AG09309 (cell line): ENCODE data around the gene HSF4.

Experiments used
- DNase-seq: peaks from one replicate; pipeline ENCODE4 v3.0.0-alpha.2; 2010; ENCODE audit warnings: low read depth
- H3K4me3 ChIP-seq: 2 replicates; pipeline ENCODE4 v1.5.1; 2011; ENCODE audit warnings: mild to moderate bottlenecking, low read depth, low read length, moderate library complexity; ENCODE audit not compliant: control insufficient read depth
- TF ChIP-seq, protein P1 (sequence below): IDR thresholded peaks from 2 replicates; pipeline ENCODE4 v1.5.1; 2011; ENCODE audit warnings: mild to moderate bottlenecking, low read depth, low read length, inconsistent platforms; ENCODE audit not compliant: insufficient read depth, control insufficient read depth; ENCODE audit errors: missing control alignments

Gene HSF4

DNA sequence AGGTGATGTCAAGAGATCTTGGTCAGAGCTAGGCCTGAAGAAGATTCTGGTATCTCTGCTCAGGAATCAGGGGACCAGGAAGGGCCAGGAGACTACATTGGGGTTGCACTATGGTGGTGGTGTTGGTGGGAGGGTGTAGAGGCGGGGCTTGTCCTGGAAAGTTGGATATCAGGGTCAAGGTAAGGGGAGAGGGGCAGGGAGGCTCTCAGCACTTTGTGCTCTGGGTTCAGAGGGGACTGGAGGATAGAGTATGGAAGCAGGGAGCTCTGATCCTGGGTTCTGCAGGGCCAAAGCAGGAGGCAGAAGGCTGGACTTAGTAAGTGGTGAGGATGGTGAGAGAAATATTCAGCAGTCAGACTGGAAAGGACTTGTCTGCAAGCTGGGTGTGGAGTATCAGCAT lies 8.8 kb downstream of the HSF4 start:
- TF ChIP-seq, protein P1, sequence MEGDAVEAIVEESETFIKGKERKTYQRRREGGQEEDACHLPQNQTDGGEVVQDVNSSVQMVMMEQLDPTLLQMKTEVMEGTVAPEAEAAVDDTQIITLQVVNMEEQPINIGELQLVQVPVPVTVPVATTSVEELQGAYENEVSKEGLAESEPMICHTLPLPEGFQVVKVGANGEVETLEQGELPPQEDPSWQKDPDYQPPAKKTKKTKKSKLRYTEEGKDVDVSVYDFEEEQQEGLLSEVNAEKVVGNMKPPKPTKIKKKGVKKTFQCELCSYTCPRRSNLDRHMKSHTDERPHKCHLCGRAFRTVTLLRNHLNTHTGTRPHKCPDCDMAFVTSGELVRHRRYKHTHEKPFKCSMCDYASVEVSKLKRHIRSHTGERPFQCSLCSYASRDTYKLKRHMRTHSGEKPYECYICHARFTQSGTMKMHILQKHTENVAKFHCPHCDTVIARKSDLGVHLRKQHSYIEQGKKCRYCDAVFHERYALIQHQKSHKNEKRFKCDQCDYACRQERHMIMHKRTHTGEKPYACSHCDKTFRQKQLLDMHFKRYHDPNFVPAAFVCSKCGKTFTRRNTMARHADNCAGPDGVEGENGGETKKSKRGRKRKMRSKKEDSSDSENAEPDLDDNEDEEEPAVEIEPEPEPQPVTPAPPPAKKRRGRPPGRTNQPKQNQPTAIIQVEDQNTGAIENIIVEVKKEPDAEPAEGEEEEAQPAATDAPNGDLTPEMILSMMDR, result no peak
- peak overlapping the region; percentile 66 for H3K4me3 ChIP-seq
- no peak for DNase-seq

DNA sequence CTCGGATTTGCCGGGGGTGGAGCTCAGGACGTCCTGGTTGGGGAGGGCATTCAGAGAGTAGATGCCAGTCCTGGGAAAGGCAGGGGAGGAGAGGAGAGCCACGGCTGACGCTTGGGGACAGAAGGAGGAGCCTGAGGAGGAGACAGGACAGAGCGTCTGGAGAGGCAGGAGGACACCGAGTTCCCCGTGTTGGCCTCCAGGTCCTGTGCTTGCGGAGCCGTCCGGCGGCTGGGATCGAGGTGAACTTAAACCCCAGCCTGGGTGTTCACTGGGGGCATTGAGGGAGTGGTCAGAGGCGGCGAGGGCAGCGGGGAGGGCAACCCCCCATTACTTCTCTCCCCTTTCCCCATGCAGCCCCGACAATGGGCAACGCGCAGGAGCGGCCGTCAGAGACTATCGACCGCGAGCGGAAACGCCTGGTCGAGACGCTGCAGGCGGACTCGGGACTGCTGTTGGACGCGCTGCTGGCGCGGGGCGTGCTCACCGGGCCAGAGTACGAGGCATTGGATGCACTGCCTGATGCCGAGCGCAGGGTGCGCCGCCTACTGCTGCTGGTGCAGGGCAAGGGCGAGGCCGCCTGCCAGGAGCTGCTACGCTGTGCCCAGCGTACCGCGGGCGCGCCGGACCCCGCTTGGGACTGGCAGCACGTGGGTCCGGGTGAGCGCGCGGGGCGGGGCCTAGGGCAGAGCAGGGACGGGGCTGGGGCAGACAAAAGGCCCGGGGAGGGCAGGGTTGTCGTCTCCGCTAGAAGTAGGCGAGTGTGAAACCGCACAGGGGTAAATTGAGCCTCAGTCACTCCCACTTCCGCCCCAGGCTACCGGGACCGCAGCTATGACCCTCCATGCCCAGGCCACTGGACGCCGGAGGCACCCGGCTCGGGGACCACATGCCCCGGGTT lies 9.5 kb downstream of the HSF4 start:
- DNase-seq, result no peak
- H3K4me3 ChIP-seq, result peak overlapping the region; percentile 66
- TF ChIP-seq, protein P1, result peak; percentile 41

DNA sequence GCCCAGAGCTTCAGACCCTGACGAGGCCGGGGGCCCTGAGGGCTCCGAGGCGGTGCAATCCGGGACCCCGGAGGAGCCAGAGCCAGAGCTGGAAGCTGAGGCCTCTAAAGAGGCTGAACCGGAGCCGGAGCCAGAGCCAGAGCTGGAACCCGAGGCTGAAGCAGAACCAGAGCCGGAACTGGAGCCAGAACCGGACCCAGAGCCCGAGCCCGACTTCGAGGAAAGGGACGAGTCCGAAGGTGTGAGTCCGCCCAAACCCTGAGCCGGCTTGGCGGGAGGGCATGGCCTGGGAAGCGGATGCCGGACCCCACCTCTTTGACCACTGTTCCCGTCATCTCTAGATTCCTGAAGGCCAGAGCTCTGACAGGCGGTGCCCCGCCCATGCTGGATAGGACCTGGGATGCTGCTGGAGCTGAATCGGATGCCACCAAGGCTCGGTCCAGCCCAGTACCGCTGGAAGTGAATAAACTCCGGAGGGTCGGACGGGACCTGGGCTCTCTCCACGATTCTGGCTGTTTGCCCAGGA lies 10.2 kb downstream of the HSF4 start:
- DNase-seq, result no peak
- H3K4me3 ChIP-seq, result peak overlapping the region; percentile 66; the same call in 1 of the 2 replicates
- TF ChIP-seq, protein P1, result no peak

DNA sequence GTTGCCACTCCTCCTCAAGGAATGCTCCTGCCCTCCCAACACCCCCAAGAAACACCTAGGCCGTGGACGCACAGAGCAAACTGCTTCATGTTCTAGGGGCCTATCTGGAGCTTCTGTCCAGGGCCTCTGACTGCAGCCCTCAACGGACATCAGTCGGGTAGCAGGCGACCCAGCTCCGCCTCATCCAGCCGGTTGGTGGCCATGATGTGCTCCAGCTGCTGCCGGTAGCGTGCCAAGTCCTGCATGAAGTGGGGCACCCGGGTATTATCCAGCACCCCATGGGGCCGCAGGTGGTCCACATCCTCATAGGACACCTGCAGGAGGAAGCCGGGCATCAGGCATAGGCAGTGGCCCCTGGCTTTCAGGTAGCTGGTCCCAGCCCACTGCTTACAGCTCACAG lies 12.1 kb downstream of the HSF4 start:
- TF ChIP-seq, protein P1, result no peak
- no peak for DNase-seq
- no peak overlapping the region for H3K4me3 ChIP-seq

DNA sequence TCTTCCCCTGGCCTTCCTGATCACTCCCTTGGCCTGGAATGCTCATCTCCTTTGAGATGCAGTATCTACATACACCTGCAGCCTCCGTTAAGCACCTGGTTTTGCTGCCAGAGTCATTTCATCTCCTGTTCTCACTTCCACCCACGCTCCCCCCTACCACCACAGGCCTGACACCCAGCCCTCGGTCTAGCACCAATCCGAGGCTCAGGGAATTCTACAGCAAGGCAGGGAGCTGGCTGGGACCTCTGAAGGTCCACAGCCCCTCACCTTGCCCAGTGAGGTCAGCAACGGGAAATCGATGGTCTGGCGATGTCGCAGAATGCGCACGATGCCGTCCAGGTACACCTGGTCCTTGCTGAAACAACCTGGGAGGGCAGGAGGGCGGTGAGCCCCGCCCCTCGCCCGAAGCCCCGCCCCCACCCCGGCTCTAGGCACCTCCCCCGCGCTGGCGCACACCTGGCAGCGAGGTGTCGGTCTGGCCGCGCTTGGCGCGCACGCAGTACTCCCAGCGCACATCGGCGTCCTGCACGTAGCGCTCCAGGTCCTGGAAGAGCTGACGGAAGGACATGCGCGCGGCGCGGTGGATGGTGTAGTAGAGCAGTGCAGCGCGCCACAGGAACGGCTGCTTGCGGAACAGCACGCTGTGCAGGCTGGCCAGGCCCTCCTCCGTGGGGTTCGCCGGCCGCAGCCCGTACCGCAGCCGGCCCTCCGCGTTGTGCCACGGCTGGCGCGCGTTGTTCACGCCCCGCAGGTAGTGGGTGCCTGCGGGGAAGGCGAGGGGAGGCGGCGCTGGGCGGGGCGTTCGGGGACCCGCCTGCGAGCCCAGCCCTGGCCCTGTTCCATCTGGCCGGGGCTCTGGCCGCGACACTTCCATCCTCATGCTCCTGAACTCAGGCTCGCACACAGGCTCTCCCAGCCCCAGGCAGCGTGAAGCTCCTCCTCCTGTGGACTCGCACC lies 13.5 kb downstream of the HSF4 start:
- TF ChIP-seq, protein P1, result no peak
- H3K4me3 ChIP-seq, result peak overlapping the region; percentile 26
- DNase-seq, result no peak

DNA sequence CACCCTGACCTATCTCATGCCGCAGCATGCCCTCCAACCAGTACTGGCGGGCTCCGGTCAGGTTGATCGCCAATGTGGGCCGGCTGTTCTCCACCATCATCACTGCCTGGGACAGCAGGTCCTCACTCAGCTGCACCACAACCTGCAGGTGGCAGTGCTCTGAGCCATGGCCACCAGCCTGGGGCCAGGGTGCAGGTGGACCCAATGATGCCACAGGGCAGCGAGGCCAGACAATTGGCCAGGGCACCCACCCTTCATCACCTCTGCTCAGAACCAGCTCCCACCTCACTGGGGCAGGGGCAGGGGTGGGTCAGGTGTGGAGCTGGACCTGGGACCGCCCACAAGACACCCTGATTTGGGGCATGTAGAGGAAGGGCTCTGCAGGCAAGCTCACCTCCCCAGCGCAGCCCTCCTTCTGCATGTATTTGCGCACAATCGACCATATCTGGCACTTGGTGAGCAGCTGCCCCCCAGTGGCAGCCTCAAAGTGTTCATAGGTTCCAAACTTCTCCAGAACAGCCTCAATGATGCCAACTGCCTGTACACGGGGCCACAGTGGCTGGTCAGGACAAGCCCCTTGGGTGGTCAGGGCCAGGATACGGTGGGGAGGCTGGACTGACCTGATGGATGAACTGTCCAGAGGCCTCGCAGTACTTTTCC lies 15.0 kb downstream of the HSF4 start:
- no peak overlapping the region for H3K4me3 ChIP-seq
- no peak for DNase-seq
- TF ChIP-seq, protein P1, result no peak
